ENCODE measurements around the gene PVALB.
"Not testable (repeated sequence)": the region's sequence is repeated elsewhere in the genome, so short reads cannot be mapped to it uniquely, and the experiment has no call there.

Gene PVALB

GRCh38 chr22:36754881-36755280 is 62.0 kb downstream of the PVALB start:
- not testable (repeated sequence) for DNase-seq

DNA sequence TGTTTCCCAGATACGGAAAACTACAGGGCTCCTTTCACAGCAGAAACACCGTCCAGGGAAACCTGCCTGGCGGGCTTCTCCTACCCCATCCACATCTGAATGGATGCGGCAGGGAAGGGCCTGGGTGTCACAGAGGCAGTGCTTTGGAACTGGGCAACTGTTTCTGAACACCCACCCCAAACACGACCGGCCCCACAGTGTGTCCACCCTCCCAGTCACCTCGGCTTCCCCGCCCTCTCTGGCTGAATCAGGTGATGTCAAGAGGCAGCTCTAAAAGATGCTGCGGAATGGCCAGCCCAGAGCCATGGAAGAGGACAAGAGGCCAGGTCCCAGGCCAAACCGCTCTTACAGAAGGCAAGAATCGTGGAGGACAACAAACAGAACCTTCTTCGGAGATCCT is 62.9 kb downstream of the PVALB start:
- DNase-seq: no peak

DNA sequence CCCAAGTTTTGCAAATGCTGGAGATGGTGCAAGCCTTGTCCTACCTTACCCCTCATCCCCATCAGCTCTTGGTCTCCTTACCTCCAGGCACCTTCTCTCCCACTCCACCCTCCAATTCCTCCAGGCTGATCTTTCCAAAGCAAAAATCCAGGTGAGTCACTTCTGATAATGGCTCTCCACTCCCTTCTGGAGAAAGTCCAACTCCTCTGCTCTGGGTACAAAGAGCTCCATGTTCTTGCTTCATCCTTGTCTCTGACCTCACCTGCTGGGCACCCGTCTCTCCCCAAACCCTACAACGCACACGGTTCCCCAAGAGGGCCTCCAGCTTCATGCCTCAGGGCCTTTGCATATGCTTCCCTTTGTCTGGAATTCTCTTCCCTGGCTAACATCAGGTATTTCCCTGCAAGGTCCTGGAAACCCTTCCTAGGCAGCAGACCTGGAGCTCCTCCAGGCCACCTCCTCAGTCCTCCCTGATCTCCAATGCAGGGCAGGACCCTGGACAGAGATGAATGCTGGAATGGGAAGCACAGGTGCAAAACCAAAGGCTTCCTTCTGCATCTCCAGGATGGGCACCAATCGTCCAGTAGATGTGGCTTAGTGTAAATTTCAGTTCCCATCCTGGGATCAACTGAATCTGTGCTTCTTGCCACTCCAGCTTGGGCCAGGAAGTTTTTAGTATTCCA is 63.6 kb downstream of the PVALB start:
- DNase-seq: no peak

Measured in NCI-H2029 (cell line).